NOMO-1 (cell line): ENCODE results near the gene UGT1A8.
"Not testable (repeated sequence)": the region's sequence is repeated elsewhere in the genome, so short reads cannot be mapped to it uniquely, and the experiment has no call there.

Experiments
- DNase-seq, 2 experiments: peaks; one replicate each; lab custom pipeline; 2025; ENCODE audit not compliant: unreplicated experiment in 2 of 2; lab: John Stamatoyannopoulos, UW

Gene UGT1A8

DNA sequence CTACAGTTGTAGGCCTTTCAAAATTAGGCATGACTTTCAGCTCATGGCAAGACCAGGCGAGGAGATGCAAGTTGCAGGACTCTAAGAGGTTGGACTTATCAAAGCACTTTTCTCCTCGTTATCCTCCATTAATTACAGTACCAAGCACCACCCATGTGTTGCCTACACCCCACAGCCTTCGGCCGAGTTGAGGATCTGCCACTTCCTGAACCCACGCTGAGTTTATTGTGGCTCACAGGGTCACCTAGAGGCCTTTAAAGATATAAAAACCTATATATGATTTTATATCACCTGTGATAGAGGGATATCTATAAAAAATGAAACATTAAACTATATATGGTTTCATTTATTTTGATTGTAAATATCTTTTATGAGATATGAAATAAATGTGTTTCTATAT, 21.4 kb downstream of the UGT1A8 start:
- no peak for DNase-seq

DNA sequence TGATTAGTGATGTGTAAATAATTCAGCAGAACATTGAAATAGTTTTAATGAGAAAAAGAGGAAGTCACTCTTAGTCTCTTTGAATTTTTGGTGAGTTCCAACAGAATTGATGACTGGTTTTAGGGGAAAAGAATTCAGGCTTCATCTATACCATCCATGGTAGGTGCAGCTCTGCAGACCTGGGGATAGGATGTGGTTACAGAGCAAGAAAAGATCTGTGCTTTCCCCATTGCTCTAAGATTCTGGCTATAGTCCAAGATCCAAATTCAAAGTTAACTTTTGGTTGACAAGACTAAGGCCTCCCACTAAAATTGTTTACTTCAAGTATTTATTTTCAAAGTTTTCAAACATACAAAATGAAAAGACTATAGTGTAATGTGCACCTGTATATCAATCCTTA, 22.4 kb downstream of the UGT1A8 start:
- no peak for DNase-seq

DNA sequence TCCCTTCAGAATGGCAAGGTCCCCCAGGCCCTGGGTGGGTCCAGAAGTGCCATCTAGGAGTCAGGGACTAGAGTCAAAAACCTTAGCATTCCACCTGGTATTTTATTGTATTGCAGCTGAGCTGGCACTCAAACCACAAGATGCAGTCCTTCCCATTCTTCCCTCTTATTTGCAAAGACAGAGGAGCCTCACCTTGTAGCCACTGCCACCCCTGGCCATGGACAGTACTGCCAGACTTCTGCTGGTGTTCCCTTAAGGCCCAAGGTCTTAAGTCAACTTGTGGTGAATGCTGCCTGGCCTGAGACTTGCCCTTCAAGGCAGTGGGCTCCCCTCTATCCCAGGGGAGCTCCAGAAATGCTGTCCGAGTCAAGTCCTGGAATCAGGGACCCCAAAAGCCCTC, 25.7 kb downstream of the UGT1A8 start:
- no peak for DNase-seq

GRCh38 chr2:233646033-233646432, 28.6 kb downstream of the UGT1A8 start:
- DNase-seq: not testable (repeated sequence)

GRCh38 chr2:233650981-233651380, 33.5 kb downstream of the UGT1A8 start:
- DNase-seq: no peak

- DNase-seq: no peak
Measured at GRCh38 chr2:233651430-233651829, 34.0 kb downstream of the UGT1A8 start.

- DNase-seq: no peak
Measured at GRCh38 chr2:233654501-233654900, 37.1 kb downstream of the UGT1A8 start.

DNA sequence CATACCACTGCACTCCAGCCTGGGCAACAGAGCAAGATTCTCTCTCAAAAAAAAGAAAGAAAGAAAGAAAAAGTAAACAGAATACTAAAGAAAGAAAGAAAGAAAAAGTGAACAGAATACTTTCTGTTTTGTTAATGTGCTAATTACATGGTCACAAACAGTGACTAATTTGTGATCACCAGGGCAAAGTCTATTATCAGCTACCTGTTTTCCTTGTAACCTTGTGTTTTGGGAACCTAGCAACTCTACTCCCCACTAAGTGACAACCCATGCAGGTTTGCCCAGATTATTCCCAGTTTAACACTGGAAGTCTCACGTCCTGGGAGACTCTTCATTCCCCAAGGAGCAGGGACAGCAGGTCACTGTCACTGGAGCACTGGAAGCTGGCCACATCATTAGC, 37.6 kb downstream of the UGT1A8 start:
- no peak for DNase-seq

DNA sequence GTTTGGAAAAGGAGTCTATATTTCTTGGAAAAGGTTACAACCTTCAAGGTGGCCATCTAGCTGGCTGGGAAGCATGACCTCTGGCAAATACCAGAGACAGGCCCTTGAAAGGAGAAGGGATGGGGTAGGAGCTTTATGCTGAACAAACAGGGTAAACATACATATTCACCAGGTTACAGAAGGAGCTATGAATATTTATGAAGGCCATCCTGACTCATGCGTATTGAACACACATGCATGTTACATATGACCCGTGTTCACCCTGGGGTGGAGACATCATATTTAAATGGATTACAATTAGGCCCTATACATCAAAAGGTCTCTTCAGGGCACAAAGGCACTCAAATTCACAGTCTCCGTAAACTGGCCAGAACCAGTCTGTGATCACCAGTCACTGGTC, 38.5 kb downstream of the UGT1A8 start:
- not testable (repeated sequence) for DNase-seq

DNA sequence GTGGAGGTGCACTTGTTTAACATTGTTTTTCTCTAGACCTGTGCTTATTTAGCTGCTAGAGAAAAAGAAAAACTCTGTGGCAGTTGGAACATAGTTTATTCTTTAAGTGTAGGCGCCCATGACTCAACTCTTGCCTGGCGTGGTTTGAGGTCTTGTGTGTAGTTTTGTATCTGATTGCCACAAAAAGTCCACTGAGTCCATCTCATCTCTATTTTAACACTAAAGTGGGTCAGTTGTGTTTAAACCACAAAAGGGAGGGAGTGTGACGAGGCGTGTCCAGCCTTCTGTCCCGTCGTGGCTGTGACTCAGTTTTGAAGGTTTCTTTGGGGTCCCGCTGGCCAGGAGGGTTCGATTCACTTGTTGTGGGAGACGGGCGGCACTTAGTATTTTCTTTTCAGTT, 39.0 kb downstream of the UGT1A8 start:
- no peak for DNase-seq

DNA sequence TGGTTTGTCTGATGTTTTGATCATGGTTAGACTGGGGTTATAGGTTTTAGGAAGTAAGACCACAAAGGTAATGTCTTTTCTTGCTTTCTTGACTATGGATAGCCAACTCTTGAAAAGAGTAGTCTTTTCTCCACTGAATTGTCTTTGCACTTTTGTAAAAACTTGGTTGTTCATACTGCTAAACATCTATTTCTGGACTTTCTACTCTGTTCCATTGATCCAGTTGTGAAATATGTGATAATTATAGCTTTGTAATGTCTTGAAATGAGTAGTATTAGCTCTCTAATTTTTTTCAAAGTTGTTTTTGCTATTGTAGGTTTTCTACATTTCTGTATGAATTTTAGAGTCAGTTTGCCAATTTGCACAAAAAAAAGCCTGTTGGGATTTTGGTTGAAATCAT, 41.2 kb downstream of the UGT1A8 start:
- DNase-seq: no peak

- no peak for DNase-seq
Measured at GRCh38 chr2:233663911-233664310, 46.5 kb downstream of the UGT1A8 start.

- no peak for DNase-seq
Measured at GRCh38 chr2:233668605-233669260, 51.3 kb downstream of the UGT1A8 start.

DNA sequence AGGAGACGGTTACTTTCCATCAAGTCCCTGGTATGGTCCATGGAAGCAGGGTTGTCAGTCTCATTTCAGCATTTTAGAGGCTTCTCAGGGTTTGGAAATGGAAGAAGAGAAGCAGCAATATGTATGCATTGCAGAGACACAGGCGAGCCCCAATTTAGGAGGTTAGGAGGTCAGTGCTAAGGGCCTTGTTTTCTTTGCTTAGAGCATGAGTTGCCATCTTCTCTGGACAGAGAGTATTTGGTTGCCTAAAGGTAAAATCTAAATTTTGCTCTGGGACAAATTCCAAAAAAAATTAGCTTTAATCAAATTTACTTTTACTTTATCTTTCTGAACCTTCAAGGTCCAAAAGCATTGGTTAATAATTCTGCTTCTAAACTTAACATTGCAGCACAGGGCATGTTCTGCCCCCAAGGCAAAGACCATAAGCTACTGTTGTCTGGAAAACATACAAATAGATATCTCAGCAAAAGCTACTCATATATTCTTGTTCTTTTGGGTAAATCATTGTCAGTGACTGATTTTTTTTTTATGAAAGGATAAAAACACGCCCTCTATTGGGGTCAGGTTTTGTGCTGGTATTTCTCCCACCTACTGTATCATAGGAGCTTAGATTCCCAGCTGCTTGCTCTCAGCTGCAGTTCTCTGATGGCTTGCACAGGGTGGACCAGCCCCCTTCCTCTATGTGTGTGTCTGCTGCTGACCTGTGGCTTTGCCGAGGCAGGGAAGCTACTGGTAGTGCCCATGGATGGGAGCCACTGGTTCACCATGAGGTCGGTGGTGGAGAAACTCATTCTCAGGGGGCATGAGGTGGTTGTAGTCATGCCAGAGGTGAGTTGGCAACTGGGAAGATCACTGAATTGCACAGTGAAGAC, 54.1 kb downstream of the UGT1A8 start, which contains the start of gene UGT1A9:
Gene UGT1A9, plus strand, starts transcription at position 609 of the 872 bp plus-strand sequence. Its CDS starts 37 bp downstream, at position 646.
- DNase-seq: no peak

- peak; percentile 1 to 14 for DNase-seq
Measured at GRCh38 chr2:233672886-233673285, 55.5 kb downstream of the UGT1A8 start.

DNA sequence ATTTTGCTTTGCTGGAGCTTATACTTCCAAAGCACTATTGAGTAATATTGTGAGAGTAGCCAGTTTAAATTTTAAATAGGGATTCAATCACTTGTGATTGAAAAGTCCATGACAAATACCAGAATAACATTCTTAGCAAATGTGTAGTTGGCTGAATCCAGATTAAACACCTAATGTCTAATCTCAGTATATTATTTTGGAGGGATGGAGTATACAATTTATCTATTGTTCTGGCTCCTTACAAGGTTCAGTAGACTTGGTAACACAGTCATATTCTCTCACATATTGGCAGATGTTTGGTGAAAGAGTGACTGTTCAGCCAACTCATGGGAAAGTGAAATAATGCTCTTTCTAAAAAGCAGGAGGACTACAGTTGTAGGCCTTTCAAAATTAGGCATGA, 56.5 kb downstream of the UGT1A8 start:
- no peak for DNase-seq

DNA sequence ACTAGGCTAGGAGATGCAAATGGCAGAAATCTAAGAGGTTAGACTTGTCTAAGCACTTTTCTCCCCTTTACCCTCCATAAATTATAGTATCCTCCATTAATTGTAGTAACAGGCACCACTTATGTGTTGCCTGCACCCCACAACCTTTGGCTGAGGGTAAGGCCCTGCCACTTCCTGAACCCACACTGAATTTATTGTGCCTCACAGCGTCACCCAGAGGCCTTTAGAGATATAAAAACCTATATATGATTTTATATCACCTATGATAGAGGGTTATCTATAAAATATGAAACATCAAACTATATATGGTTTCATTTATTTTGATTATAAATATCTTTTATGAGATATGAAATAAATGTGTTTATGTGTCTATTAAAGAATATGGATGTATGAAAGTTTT, 56.9 kb downstream of the UGT1A8 start:
- DNase-seq: no peak

DNA sequence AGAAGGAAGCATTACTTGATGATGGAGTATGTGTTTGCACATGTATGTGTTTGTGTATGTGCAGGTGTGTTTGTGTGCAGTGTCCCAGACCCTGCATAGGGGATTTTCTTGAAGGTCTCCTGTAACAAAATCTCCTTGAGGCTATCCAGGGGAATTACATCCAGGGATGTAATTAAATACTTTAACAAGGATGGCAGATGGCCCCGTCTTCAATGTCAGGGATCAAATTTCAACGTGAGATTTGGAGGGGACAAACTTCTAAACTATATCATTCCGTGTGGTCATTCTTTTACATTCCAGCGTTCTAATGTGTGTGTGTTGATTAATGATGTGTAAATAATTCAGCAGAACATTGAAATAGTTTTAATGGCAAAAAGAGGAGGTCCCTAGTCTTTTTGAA, 57.6 kb downstream of the UGT1A8 start:
- no peak for DNase-seq

DNA sequence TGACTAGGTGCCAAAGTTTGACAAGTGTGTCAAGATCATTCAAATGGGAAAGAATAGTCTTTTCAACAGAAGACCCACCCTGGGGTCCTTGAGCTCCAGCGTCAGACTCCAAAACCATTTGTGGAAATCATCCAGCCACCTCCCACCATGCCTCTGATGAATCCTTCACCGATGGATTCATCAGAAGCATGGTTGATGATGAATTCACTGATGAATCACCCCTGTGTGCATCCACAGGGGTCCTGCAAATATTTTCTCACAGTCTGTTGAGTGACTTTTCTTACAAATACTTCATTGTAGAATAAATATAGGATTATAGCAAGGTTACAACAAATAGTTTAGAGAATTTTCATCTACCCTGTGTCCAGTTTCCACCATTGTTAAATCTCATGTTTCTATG, 58.6 kb downstream of the UGT1A8 start:
- DNase-seq: no peak

- DNase-seq: no peak
Measured at GRCh38 chr2:233679196-233679595, 61.8 kb downstream of the UGT1A8 start.

DNA sequence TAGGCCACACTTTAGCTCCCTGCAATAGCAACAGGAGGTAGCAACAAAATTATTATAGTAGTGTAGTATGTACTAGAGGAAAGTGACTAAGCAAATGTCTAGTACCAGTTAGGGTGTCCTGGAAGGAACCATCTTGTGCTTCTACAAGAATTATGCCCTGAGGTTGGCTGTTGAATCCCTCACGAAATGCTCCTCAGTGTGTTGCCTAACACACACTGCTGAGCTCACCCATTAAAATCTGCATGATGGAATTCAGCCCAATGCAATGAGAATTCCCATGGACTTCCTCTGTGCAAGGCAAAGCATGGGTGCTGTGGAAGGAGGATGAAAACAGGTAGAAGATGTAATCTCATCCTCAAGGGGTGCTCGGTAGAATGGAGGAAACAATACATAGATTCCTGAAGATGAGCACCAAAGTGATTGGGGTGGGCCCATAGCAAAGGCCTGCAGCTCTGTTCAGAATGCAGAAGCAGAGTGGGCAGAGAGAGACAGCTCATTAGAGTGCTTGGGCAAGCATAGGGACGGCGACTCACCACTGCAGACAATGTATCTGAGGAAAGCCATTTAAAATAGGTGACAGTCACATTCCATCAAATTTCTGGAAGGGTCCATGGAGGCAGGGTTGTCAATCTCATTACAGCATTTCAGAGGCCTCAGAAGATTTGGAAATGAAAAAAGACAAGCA, 63.1 kb downstream of the UGT1A8 start:
- DNase-seq: no peak
